HepG2 (cell line): ENCODE measurements around the gene PLB1. TPM values are rescaled to one million over a fixed set of nuclear protein-coding genes. Genes with fewer than 3 reads are reported as not detected.

Experiments
- ATAC-seq: fragments of 200-7000 bp; cut with Tn5 transposase; 3 replicates; pipeline ENCODE4 v1.9.1; 2020; ENCODE audit warnings: mild to moderate bottlenecking, moderate library complexity
- BruUV-seq: library from RNA; stranded (reverse); fragments of 400-500 nt; replicated peaks from 2 replicates; lab custom pipeline; 2021; lab: Mats Ljungman, UMichigan
- CTCF ChIA-PET: fragments of 300-600 bp; formaldehyde crosslinking; extraction: SDS; loops from one replicate; lab custom pipeline; 2021; ENCODE audit warnings: low total read pairs, inconsistent platforms, low intra/inter-chr PET ratio; lab: Yijun Ruan, JAX
- POLR2A ChIA-PET: fragments of 350-600 bp; sonication (Branson Sonifier 250); formaldehyde crosslinking; loops from one replicate; lab custom pipeline; 2020; ENCODE audit warnings: antibody characterized with exemption, inconsistent platforms; lab: Yijun Ruan, JAX
- DNase-seq: peaks from one replicate; pipeline ENCODE4 v3.0.0-alpha.2; 2015; ENCODE audit warnings: low spot score
- FAIRE-seq: peaks from 3 replicates; lab custom pipeline; 2011; peaks lifted over from hg19 to GRCh38; lab: Jason Lieb, UNC
- H2AFZ ChIP-seq: one replicate; pipeline ENCODE4 v1.6.1; 2011; ENCODE audit warnings: low read length, inconsistent platforms
- H3K27ac ChIP-seq: fragments of 300-600 bp; 3 replicates; pipeline ENCODE4 v1.8.0; 2011; ENCODE audit warnings: mixed run types, mild to moderate bottlenecking, mixed read lengths, low read length, inconsistent platforms; ENCODE audit not compliant: insufficient read depth; ENCODE audit errors: extremely low read length
- H3K27me3 ChIP-seq, 2 experiments: fragments of 200-600 bp in 1 of 2; 2 replicates in 1 of 2; 3 replicates in 1 of 2; pipeline versions ENCODE4 v1.6.0 to v1.8.0; 2011; ENCODE audit warnings: low read length in 2 of 2, mild to moderate bottlenecking in 2 of 2, moderate library complexity in 2 of 2, inconsistent platforms in 1 of 2; ENCODE audit not compliant: insufficient read depth in 2 of 2, control insufficient read depth in 1 of 2
- H3K36me3 ChIP-seq, 2 experiments: fragments of 200-600 bp in 1 of 2; replicated peaks in 1 of 2; 2 replicates in 1 of 2; 3 replicates in 1 of 2; pipeline versions ENCODE4 v1.5.1 to v1.8.0; 2011; ENCODE audit warnings: low read length in 2 of 2, inconsistent platforms in 1 of 2; ENCODE audit not compliant: insufficient read depth in 2 of 2, control insufficient read depth in 1 of 2
- H3K4me1 ChIP-seq: 2 replicates; pipeline ENCODE4 v1.5.1; 2012; ENCODE audit warnings: low read length, inconsistent platforms; ENCODE audit not compliant: insufficient read depth
- H3K4me2 ChIP-seq: 2 replicates; pipeline ENCODE4 v1.6.0; 2011; ENCODE audit warnings: low read depth, low read length, inconsistent platforms
- H3K4me3 ChIP-seq, 3 experiments: fragments of 200-600 bp in 1 of 3; sonication (generic), shearing (Covaris generic) in 1 of 3; replicated peaks in 1 of 3; 2 replicates each; pipeline ENCODE4 v1.5.1; 2011 to 2016; ENCODE audit warnings: low read length in 3 of 3, inconsistent platforms in 2 of 3, low read depth in 2 of 3, mild to moderate bottlenecking in 2 of 3, control low read depth in 1 of 3, mixed read lengths in 1 of 3; ENCODE audit not compliant: insufficient read depth in 1 of 3
- H3K79me2 ChIP-seq: one replicate; pipeline ENCODE4 v1.6.1; 2011; ENCODE audit warnings: low read length, inconsistent platforms; ENCODE audit not compliant: insufficient read depth
- H3K9ac ChIP-seq: 2 replicates; pipeline ENCODE4 v1.6.0; 2011; ENCODE audit warnings: mild to moderate bottlenecking, low read depth, low read length, inconsistent platforms; ENCODE audit not compliant: insufficient read depth
- H3K9me3 ChIP-seq: 2 replicates; pipeline ENCODE4 v1.5.1; 2012; ENCODE audit warnings: mild to moderate bottlenecking, low read length
- H4K20me1 ChIP-seq: 2 replicates; pipeline ENCODE4 v1.6.0; 2011; ENCODE audit warnings: inconsistent platforms, mild to moderate bottlenecking, low read length, moderate library complexity; ENCODE audit not compliant: insufficient read depth
- BCL6 ChIP-seq: IDR thresholded peaks from 2 replicates; pipeline ENCODE4 v1.6.1; 2016; ENCODE audit warnings: missing genetic modification reagents, missing compliant biosample characterization
- ESRRA ChIP-seq: sonication (generic); formaldehyde crosslinking; IDR thresholded peaks from 2 replicates; pipeline ENCODE4 v1.5.1; 2020; ENCODE audit warnings: mild to moderate bottlenecking, low read depth, missing genetic modification reagents
- FOXP4 ChIP-seq: sonication (generic); formaldehyde crosslinking; IDR thresholded peaks from 2 replicates; pipeline ENCODE4 v1.4.0; 2020; ENCODE audit warnings: missing genetic modification reagents
- GABPA ChIP-seq, 2 experiments: IDR thresholded peaks; 2 replicates each; pipeline ENCODE4 v1.6.1; 2011 to 2016; ENCODE audit warnings: low read depth in 2 of 2, low read length in 1 of 2, missing biosample characterization in 1 of 2, missing genetic modification characterization in 1 of 2
- GTF2F1 ChIP-seq: fragments of 150-350 bp; IDR thresholded peaks from 2 replicates; pipeline ENCODE4 v1.6.1; 2014; ENCODE audit warnings: low read length
- MEF2D ChIP-seq: sonication (generic); formaldehyde crosslinking; IDR thresholded peaks from 2 replicates; pipeline ENCODE4 v1.5.1; 2020; ENCODE audit warnings: mild to moderate bottlenecking, missing genetic modification reagents
- MEIS2 ChIP-seq: sonication (generic); formaldehyde crosslinking; IDR thresholded peaks from 2 replicates; pipeline ENCODE4 v1.9.0; 2021; ENCODE audit warnings: mild to moderate bottlenecking, missing genetic modification reagents
- NR2F1 ChIP-seq, 2 experiments: fragments of 450-650 bp in 1 of 2; formaldehyde crosslinking in 1 of 2; IDR thresholded peaks; 2 replicates each; pipeline versions ENCODE4 v1.5.0 to v1.6.1; 2016 to 2020; ENCODE audit warnings: mild to moderate bottlenecking in 1 of 2, missing compliant biosample characterization in 1 of 2, missing genetic modification reagents in 1 of 2, moderate library complexity in 1 of 2
- RARA ChIP-seq: IDR thresholded peaks from 2 replicates; pipeline ENCODE4 v1.6.1; 2016; ENCODE audit warnings: missing genetic modification reagents, missing compliant biosample characterization
- RXRA ChIP-seq: sonication (generic); formaldehyde crosslinking; IDR thresholded peaks from 2 replicates; pipeline ENCODE4 v1.5.1; 2020; ENCODE audit warnings: missing genetic modification reagents
- RXRB ChIP-seq: IDR thresholded peaks from 2 replicates; pipeline ENCODE4 v1.6.1; 2016; ENCODE audit warnings: borderline replicate concordance, missing genetic modification reagents, missing compliant biosample characterization
- SAP130 ChIP-seq: IDR thresholded peaks from 2 replicates; pipeline ENCODE4 v1.6.1; 2016; ENCODE audit warnings: low read depth
- ZHX1 ChIP-seq: sonication (generic); formaldehyde crosslinking; IDR thresholded peaks from 2 replicates; pipeline ENCODE4 v1.8.1; 2022; ENCODE audit warnings: low read depth, mild to moderate bottlenecking, missing genetic modification reagents
- ZNF251 ChIP-seq: sonication (generic); formaldehyde crosslinking; IDR thresholded peaks from 2 replicates; pipeline ENCODE4 v1.9.0; 2021; ENCODE audit warnings: mild to moderate bottlenecking, missing genetic modification reagents
- ZNF350 ChIP-seq: sonication (generic); formaldehyde crosslinking; IDR thresholded peaks from 2 replicates; pipeline ENCODE4 v1.4.0; 2020; ENCODE audit warnings: mild to moderate bottlenecking, low read depth, missing genetic modification reagents, borderline replicate concordance
- ZNF710 ChIP-seq: sonication (generic); formaldehyde crosslinking; IDR thresholded peaks from 2 replicates; pipeline ENCODE4 v1.5.0; 2020; ENCODE audit warnings: mild to moderate bottlenecking, missing genetic modification reagents, borderline replicate concordance
- WGBS: methylation state at CpG from one replicate; pipeline ENCODE4 v1.1.6; 2017; ENCODE audit warnings: low lambda C conversion rate; 5-methylcytosine and 5-hydroxymethylcytosine counted together
- in situ Hi-C: cut with HindIII; loops from 2 replicates; pipeline ENCODE4 v1.10.0; 2017; ENCODE audit warnings: low pct_unique_long_range_greater_than_20kb; ENCODE audit not compliant: extremely low pct_ligation_motif_present
- intact Hi-C: fragments of 100-400 bp; cut with micrococcal nuclease; formaldehyde crosslinking; loops from one replicate; pipeline ENCODE4 v1.10.0; 2022; ENCODE audit not compliant: unreplicated experiment
- polyA plus RNA-seq, 8 experiments: library from polyadenylated mRNA; depleted of rRNA in 3 of 8; stranded (reverse) in 7 of 8; unstranded in 1 of 8; fragments of >200 nt; fragmentation: Illumina TruSeq in 4 of 8; extraction: Trizol in 4 of 8; gene quantifications; 2 replicates each; pipeline versions ENCODE4 v1.2.1 to v1.2.3, GENCODE V29; 2011 to 2016; ENCODE audit warnings: low read depth in 4 of 8, missing spikeins in 1 of 8, mixed read lengths in 1 of 8; ENCODE audit not compliant: insufficient read depth in 1 of 8
- total RNA-seq, 5 experiments: library from RNA; depleted of rRNA; stranded (reverse); fragments of >200 nt; fragmentation: Illumina TruSeq; extraction: Trizol; gene quantifications; 2 replicates each; pipeline ENCODE4 v1.2.3, GENCODE V29; 2016; ENCODE audit warnings: low read depth in 1 of 5

Gene PLB1
- total and polyA plus RNA-seq, 2 of the 13 experiments (the other 11 are each of a cell fraction or from before 2014, with no cell fraction given): 0.20 to 1.8 TPM

- H3K4me3 ChIP-seq: peak overlapping the region in 1 of 3 experiments; percentile 28; a peak in 1 of 6 replicates
- peaks cover 0 to 21% of the 10 kb centered on the region in 2 experiments; a peak in 4 of 5 replicates for H3K27me3 ChIP-seq
- FAIRE-seq (peak; percentile 23), ATAC-seq (peak; percentile 13; the same call in 2 of the 3 replicates), DNase-seq (peak; percentile 47)
- no TSS peak for BruUV-seq
- H3K4me2 ChIP-seq: peak overlapping the region; percentile 42
- no peak overlapping the region for H2AFZ ChIP-seq
- 36% methylated on average over 19 of the region's 19 CpGs for WGBS
- ChIA-PET CTCF (no interaction called here), POLR2A (no interaction called here)
- no peaks in the 10 kb centered on the region for H3K36me3 ChIP-seq
- no peak overlapping the region for H3K9ac ChIP-seq
- H3K79me2 ChIP-seq: no peaks in the 10 kb centered on the region
- no peak overlapping the region for H3K27ac ChIP-seq
- in situ Hi-C loops: no loop called here
- H3K9me3 ChIP-seq: no peaks in the 10 kb centered on the region
- peaks cover 37% of the 10 kb centered on the region for H3K4me1 ChIP-seq
- no peaks in the 10 kb centered on the region for H4K20me1 ChIP-seq
- intact Hi-C loops: loop anchor here (5.0 kb wide), 1 partner anchor 58 kb away; no protein-coding TSS in a partner anchor
- TF ChIP-seq MEIS2: peak; percentile 46; the same call in 1 of the 2 replicates
- no peak for TF ChIP-seq GABPA (IDR thresholded peaks at IDR 0.05; ENCODE audit: low read depth, low read length)
- peak; percentile 64 for TF ChIP-seq GABPA (CRISPR knock-in tag; IDR thresholded peaks at IDR 0.05; ENCODE audit: low read depth)
- TF ChIP-seq RXRB: 0 out of 2 replicates have a peak, but pooled peaks have one; percentile 18
- TF ChIP-seq RARA (CRISPR knock-in tag): peak; percentile 86
- no peak for TF ChIP-seq ZNF710
- 0 out of 2 replicates have a peak, but pooled peaks have one; percentile 10 for TF ChIP-seq ZNF350 (CRISPR knock-in tag)
- peak in 1 of 2 experiments; percentile 65; a peak in 3 of 4 replicates for TF ChIP-seq NR2F1 (CRISPR knock-in tag; IDR thresholded peaks at IDR 0.05)
- no peak for TF ChIP-seq ESRRA
- TF ChIP-seq ZNF251 (CRISPR knock-in tag): no peak
- no peak for TF ChIP-seq GTF2F1
- TF ChIP-seq SAP130 (CRISPR knock-in tag): peak; percentile 45
- TF ChIP-seq ZHX1: no peak
- peak; percentile 27; the same call in 1 of the 2 replicates for TF ChIP-seq RXRA (CRISPR knock-in tag)
- peak; percentile 99 for TF ChIP-seq MEF2D (CRISPR knock-in tag)
- 0 out of 2 replicates have a peak, but pooled peaks have one; percentile 11 for TF ChIP-seq FOXP4 (CRISPR knock-in tag)
- TF ChIP-seq BCL6 (CRISPR knock-in tag): 0 out of 2 replicates have a peak, but pooled peaks have one; percentile 9
These were observed 129.2 kb downstream of the PLB1 start for GRCh38 chr2:28624793-28625701.
